NK-92 (cell line): ENCODE results near the gene SNAPIN.
"Not testable (repeated sequence)": the region's sequence is repeated elsewhere in the genome, so short reads cannot be mapped to it uniquely, and the experiment has no call there.

Experiments used
- DNase-seq: peaks from one replicate; lab custom pipeline; 2025; ENCODE audit not compliant: unreplicated experiment; lab: John Stamatoyannopoulos, UW

The SNAPIN gene

GRCh38 chr1:153626904-153627714, 31.4 kb upstream of the SNAPIN start, which contains the start of gene S100A13:
Gene S100A13 (minus strand): TSS chr1:153627505. CDS start chr1:153626472, 1,033 bp downstream.
- no peak for DNase-seq

- no peak for DNase-seq
Observed at GRCh38 chr1:153627715-153628626, 30.5 kb upstream of the SNAPIN start, which contains the start of gene S100A1. Gene S100A1 (plus strand): TSS chr1:153628434. CDS start chr1:153630522, 2,088 bp downstream.

GRCh38 chr1:153628638-153629342, 29.7 kb upstream of the SNAPIN start:
- DNase-seq = no peak

- DNase-seq = no peak
Observed at GRCh38 chr1:153629343-153629665, 29.2 kb upstream of the SNAPIN start.

GRCh38 chr1:153629971-153630370, 28.5 kb upstream of the SNAPIN start:
- no peak for DNase-seq

- no peak for DNase-seq
Observed at GRCh38 chr1:153630384-153630783, 28.1 kb upstream of the SNAPIN start.

- DNase-seq = no peak
Observed at GRCh38 chr1:153631047-153632022, 27.2 kb upstream of the SNAPIN start.

- DNase-seq = no peak
Observed at GRCh38 chr1:153633161-153633753, 25.2 kb upstream of the SNAPIN start.

GRCh38 chr1:153633754-153634665, 24.5 kb upstream of the SNAPIN start, which contains the start of gene CHTOP:
Gene CHTOP (plus strand): TSS chr1:153634066. CDS start chr1:153636589, 2,523 bp downstream.
- DNase-seq = peak; percentile 66

GRCh38 chr1:153635872-153636271, 22.6 kb upstream of the SNAPIN start:
- DNase-seq = no peak

- no peak for DNase-seq
Observed at GRCh38 chr1:153636312-153636711, 22.2 kb upstream of the SNAPIN start.

GRCh38 chr1:153638261-153638660, 20.2 kb upstream of the SNAPIN start:
- DNase-seq = no peak

GRCh38 chr1:153639280-153639679, 19.2 kb upstream of the SNAPIN start:
- no peak for DNase-seq

- not testable (repeated sequence) for DNase-seq
Observed at GRCh38 chr1:153640213-153640612, 18.3 kb upstream of the SNAPIN start.

GRCh38 chr1:153640861-153641260, 17.6 kb upstream of the SNAPIN start:
- no peak for DNase-seq

GRCh38 chr1:153642161-153642560, 16.3 kb upstream of the SNAPIN start:
- no peak for DNase-seq

GRCh38 chr1:153643100-153643499, 15.4 kb upstream of the SNAPIN start:
- DNase-seq = no peak

- no peak for DNase-seq
Observed at GRCh38 chr1:153643816-153644215, 14.7 kb upstream of the SNAPIN start.
